HG03025 (cell line): ENCODE data around the gene HS3ST6.
"Not testable (repeated sequence)": the region's sequence is repeated elsewhere in the genome, so short reads cannot be mapped to it uniquely, and the experiment has no call there.

ENCODE experiments used
- ATAC-seq: cut with Tn5 transposase; IDR thresholded peaks from one replicate; pipeline ENCODE4 v1.9.1; 2021; ENCODE audit warnings: mild to moderate bottlenecking, moderate library complexity; ENCODE audit not compliant: unreplicated experiment, low FRiP score

Gene HS3ST6

GRCh38 chr16:1884155-1884760 is 34.0 kb downstream of the HS3ST6 start:
- ATAC-seq: no peak

DNA sequence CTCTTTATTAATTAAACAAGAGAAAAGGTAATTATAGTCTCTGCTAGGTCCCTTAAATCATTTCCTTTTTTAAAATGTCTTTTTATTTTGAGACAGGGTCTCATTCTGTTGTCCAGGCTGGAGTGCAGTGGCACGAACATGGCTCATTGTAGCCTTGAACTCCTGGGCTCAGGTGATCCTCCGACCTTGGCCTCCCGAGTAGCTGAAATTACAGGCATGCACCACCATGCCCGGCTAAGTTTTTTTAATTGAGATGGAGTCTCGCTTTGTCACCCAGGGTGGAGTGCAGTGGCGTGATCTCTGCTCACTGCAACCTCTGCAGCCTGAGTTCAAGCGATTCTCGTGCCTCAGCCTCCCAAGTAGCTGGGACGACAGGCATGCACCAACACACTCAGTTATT is 37.0 kb downstream of the HS3ST6 start:
- not testable (repeated sequence) for ATAC-seq

DNA sequence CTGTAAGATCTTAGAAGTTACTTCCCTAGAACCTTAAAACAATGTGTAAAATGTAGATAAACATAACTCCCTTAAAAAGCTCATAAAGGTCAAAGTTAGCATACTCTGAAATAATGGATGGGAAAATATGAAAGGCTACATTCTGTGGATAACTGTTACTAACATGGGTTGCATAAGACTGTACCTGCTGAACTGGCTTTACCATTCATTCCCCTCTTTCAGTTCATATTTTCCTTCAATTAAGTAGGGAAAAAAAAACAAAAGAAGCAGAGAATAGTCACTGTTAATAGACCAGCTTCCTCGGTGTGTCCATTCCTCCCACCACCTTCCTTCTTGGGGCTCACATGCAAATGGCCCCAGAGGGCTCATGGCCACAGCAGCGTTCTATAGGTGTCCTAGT is 38.7 kb downstream of the HS3ST6 start:
- no peak for ATAC-seq

DNA sequence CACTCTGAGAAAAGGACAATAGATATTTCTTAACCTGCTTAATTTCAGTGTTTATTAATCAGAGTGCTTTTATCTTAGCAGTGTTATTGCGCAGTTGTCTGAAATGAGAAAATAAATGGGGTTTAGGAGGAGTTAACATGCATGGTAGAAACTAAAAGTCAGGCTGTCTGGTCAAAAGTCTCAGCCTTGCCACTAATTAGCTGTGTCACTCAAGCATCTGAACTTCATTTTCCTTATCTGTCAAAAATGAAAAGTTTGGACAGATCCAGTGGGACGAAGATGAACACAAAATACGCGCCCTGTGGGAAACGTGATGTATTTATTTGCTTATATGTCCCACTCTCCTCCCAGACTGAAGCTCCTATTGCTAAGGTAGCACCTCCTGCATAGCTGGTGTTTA is 40.0 kb downstream of the HS3ST6 start:
- ATAC-seq: no peak

DNA sequence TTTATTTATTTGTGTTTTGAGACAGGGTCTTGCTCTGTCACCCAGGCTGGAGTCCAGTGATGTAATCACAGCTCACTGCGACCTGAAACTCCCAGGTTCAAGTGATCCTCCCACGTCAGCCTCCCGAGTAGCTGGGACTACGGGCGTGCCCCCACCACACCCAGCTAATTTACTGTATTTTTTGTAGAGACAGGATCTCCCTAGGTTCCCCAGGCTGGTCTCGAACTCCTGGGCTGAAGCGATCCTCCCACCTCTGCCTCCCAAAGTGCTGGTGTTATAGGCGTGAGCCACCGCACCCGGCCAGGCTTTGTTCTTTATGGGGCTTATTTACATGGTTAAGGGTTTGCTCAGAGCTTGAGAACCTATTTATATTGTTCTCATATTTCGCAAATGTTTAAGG is 40.4 kb downstream of the HS3ST6 start:
- ATAC-seq: no peak

GRCh38 chr16:1877089-1877488 is 41.1 kb downstream of the HS3ST6 start:
- ATAC-seq: no peak

GRCh38 chr16:1876468-1876867 is 41.7 kb downstream of the HS3ST6 start:
- no peak for ATAC-seq

- not testable (repeated sequence) for ATAC-seq
These were observed 42.1 kb downstream of the HS3ST6 start for GRCh38 chr16:1876066-1876465.

GRCh38 chr16:1874854-1875253 is 43.4 kb downstream of the HS3ST6 start:
- ATAC-seq: no peak

GRCh38 chr16:1871974-1872635 is 46.1 kb downstream of the HS3ST6 start, which contains the start of gene MEIOB:
TSS of gene MEIOB (minus strand) at chr16:1872164. CDS start at chr16:1868175, 3,989 bp downstream.
- ATAC-seq: no peak

DNA sequence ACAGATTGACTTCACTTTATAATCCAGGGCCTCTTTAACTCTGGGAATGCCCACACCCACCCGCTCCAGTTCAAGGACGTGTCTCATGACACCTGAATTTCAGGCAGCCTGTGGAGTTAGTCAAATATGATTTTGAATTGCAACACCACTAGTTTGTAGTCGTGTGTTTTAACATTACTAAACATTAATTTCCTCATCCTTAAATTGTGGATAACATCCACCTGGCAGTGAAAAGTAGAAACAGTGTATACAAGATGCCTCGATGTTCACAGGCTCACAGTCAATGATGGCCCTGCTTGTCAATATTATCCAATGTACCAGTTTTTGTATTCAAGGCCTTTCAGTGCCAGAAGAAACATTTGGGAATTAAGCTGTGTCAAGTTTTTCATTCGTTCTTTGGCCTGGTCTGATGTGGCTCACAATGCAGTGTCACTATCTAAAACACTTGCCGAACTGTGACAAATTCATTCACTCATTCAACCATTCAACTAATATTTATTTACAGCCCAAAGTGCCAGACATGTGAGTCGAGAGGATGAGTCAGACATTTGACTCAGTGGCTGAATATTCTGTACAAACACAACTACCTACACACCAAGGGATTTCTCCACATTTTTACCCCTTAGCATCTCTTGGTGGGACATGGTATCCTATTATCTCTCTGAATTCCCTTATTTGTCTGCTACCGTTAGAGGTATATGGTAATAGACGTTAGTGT is 47.7 kb downstream of the HS3ST6 start:
- no peak for ATAC-seq

DNA sequence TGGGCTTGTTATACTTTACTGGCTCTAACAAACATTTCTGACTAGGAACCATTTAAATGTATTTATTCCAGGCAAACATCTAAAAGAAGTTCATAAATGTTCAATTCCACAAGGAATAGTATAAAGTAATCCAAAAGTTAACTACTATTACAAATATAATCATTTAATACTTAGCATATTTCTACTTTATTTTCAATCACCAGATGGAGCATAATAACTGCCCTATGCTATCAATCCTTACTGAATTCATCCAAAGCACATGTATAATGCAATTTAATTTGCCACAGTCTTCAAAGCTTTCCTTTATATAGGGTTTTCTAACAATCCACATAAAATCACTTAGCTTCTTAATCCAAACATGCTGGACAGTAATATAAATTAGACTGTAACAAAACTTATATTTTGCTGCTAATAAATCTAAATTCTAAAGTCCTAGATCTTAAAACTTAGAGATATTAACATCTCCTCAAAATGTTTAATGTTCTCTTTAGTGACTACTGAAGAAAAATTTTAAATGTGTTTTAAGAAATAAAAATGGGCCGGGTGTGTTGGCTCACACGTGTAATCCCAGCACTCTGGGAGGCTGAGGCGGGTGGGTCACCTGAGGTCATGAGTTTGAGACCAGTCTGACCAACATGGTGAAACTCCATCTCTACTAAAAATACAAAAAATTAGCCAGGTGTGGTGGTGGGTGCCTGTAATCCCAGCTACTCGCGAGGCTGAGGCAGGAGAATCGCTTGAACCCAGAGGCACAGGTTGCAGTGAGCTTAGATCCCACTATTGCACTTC is 52.1 kb downstream of the HS3ST6 start:
- no peak for ATAC-seq

DNA sequence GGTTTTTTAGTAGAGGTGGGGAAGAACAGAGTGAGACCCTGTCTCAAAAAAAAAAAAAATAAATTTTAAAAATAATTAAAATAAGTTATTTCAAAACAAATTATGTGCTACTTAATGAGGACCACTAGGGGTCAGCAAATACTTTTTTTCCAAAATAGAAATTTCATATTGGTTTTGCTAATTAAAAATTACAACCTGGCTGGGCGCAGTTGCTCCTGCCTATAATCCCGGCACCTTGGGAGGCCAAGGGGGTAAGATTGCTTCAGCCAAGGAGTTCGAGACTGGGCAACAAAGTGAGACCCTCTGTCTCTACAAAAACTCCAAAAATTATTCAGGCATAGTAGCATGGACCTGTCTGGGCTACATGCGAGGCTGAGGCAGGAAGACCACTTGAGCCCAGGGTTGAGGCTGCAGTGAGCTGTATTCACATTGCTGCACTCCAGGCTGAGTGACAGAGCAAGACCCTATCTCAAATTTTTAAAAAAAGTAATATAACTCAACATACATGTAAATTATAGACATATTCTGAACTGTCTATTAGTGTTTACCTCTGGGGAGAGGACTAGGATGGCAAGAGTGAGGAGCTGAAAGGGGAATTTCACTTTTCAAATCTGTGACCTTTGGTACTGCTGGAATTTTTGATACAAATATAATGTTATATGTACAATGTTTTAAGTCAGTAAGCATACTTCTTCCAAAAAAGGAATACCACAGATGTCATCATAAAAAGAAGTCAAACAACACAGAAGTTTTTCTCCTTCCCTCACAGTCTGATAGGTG is 54.3 kb downstream of the HS3ST6 start:
- ATAC-seq: no peak

DNA sequence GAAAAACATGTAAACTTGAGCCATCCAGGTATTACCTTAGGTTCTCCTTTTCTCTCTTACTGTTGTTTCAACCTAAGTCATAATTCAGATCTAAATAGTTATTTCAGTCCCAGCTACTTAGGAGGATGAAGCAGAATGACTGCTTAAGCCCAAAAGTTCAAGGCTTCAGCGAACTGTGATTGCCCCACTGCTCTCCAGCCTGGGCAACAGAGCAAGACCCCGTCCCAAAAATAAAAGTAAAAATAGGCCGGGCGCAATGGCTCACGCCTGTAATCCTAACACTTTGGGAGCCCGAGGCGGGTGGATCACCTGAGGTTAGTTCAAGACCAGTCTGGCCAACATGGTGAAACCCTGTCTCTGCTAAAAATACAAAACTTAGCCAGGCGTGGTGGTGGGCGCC is 55.8 kb downstream of the HS3ST6 start:
- no peak for ATAC-seq

DNA sequence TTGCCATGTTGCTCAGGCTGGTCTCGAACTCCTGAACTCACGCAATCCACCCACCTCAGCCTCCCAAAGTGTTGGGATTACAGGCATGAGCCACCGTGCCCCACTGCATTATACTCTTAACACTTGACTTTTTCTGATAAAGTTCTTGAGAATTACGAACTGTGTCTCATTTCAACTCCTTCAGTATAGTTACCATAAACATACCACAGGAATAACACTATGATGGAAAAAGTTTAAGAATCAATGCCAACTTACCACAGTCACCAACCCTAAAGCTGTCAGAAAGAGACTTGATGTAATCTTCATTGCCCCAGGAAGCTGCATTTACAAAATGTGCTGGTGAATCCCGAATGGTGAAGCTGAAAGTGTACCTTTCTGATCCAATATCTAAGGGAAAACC is 56.5 kb downstream of the HS3ST6 start:
- no peak for ATAC-seq
